HepG2 (cell line): ENCODE results near the gene KCNMA1. TPM values are rescaled to one million over a fixed set of nuclear protein-coding genes. Genes with fewer than 3 reads are reported as not detected.

Experiments
- ATAC-seq: fragments of 200-7000 bp; cut with Tn5 transposase; 3 replicates; pipeline ENCODE4 v1.9.1; 2020; ENCODE audit warnings: mild to moderate bottlenecking, moderate library complexity
- BruUV-seq: library from RNA; stranded (reverse); fragments of 400-500 nt; replicated peaks from 2 replicates; lab custom pipeline; 2021; lab: Mats Ljungman, UMichigan
- CTCF ChIA-PET: fragments of 300-600 bp; formaldehyde crosslinking; extraction: SDS; loops from one replicate; lab custom pipeline; 2021; ENCODE audit warnings: low total read pairs, inconsistent platforms, low intra/inter-chr PET ratio; lab: Yijun Ruan, JAX
- POLR2A ChIA-PET: fragments of 350-600 bp; sonication (Branson Sonifier 250); formaldehyde crosslinking; loops from one replicate; lab custom pipeline; 2020; ENCODE audit warnings: antibody characterized with exemption, inconsistent platforms; lab: Yijun Ruan, JAX
- DNase-seq: peaks from one replicate; pipeline ENCODE4 v3.0.0-alpha.2; 2015; ENCODE audit warnings: low spot score
- FAIRE-seq: peaks from 3 replicates; lab custom pipeline; 2011; peaks lifted over from hg19 to GRCh38; lab: Jason Lieb, UNC
- H2AFZ ChIP-seq: one replicate; pipeline ENCODE4 v1.6.1; 2011; ENCODE audit warnings: low read length, inconsistent platforms
- H3K27ac ChIP-seq: fragments of 300-600 bp; 3 replicates; pipeline ENCODE4 v1.8.0; 2011; ENCODE audit warnings: mixed run types, mild to moderate bottlenecking, mixed read lengths, low read length, inconsistent platforms; ENCODE audit not compliant: insufficient read depth; ENCODE audit errors: extremely low read length
- H3K27me3 ChIP-seq, 2 experiments: fragments of 200-600 bp in 1 of 2; 2 replicates in 1 of 2; 3 replicates in 1 of 2; pipeline versions ENCODE4 v1.6.0 to v1.8.0; 2011; ENCODE audit warnings: low read length in 2 of 2, mild to moderate bottlenecking in 2 of 2, moderate library complexity in 2 of 2, inconsistent platforms in 1 of 2; ENCODE audit not compliant: insufficient read depth in 2 of 2, control insufficient read depth in 1 of 2
- H3K36me3 ChIP-seq, 2 experiments: fragments of 200-600 bp in 1 of 2; replicated peaks in 1 of 2; 2 replicates in 1 of 2; 3 replicates in 1 of 2; pipeline versions ENCODE4 v1.5.1 to v1.8.0; 2011; ENCODE audit warnings: low read length in 2 of 2, inconsistent platforms in 1 of 2; ENCODE audit not compliant: insufficient read depth in 2 of 2, control insufficient read depth in 1 of 2
- H3K4me1 ChIP-seq: 2 replicates; pipeline ENCODE4 v1.5.1; 2012; ENCODE audit warnings: low read length, inconsistent platforms; ENCODE audit not compliant: insufficient read depth
- H3K4me2 ChIP-seq: 2 replicates; pipeline ENCODE4 v1.6.0; 2011; ENCODE audit warnings: low read depth, low read length, inconsistent platforms
- H3K4me3 ChIP-seq, 3 experiments: fragments of 200-600 bp in 1 of 3; sonication (generic), shearing (Covaris generic) in 1 of 3; replicated peaks in 1 of 3; 2 replicates each; pipeline ENCODE4 v1.5.1; 2011 to 2016; ENCODE audit warnings: low read length in 3 of 3, inconsistent platforms in 2 of 3, low read depth in 2 of 3, mild to moderate bottlenecking in 2 of 3, control low read depth in 1 of 3, mixed read lengths in 1 of 3; ENCODE audit not compliant: insufficient read depth in 1 of 3
- H3K79me2 ChIP-seq: one replicate; pipeline ENCODE4 v1.6.1; 2011; ENCODE audit warnings: low read length, inconsistent platforms; ENCODE audit not compliant: insufficient read depth
- H3K9ac ChIP-seq: 2 replicates; pipeline ENCODE4 v1.6.0; 2011; ENCODE audit warnings: mild to moderate bottlenecking, low read depth, low read length, inconsistent platforms; ENCODE audit not compliant: insufficient read depth
- H3K9me3 ChIP-seq: 2 replicates; pipeline ENCODE4 v1.5.1; 2012; ENCODE audit warnings: mild to moderate bottlenecking, low read length
- H4K20me1 ChIP-seq: 2 replicates; pipeline ENCODE4 v1.6.0; 2011; ENCODE audit warnings: inconsistent platforms, mild to moderate bottlenecking, low read length, moderate library complexity; ENCODE audit not compliant: insufficient read depth
- KLF11 ChIP-seq: IDR thresholded peaks from 2 replicates; pipeline ENCODE4 v1.6.1; 2016; ENCODE audit warnings: missing compliant biosample characterization
- WGBS: methylation state at CpG from one replicate; pipeline ENCODE4 v1.1.6; 2017; ENCODE audit warnings: low lambda C conversion rate; 5-methylcytosine and 5-hydroxymethylcytosine counted together
- in situ Hi-C: cut with HindIII; loops from 2 replicates; pipeline ENCODE4 v1.10.0; 2017; ENCODE audit warnings: low pct_unique_long_range_greater_than_20kb; ENCODE audit not compliant: extremely low pct_ligation_motif_present
- intact Hi-C: fragments of 100-400 bp; cut with micrococcal nuclease; formaldehyde crosslinking; loops from one replicate; pipeline ENCODE4 v1.10.0; 2022; ENCODE audit not compliant: unreplicated experiment
- polyA plus RNA-seq, 8 experiments: library from polyadenylated mRNA; depleted of rRNA in 3 of 8; stranded (reverse) in 7 of 8; unstranded in 1 of 8; fragments of >200 nt; fragmentation: Illumina TruSeq in 4 of 8; extraction: Trizol in 4 of 8; gene quantifications; 2 replicates each; pipeline versions ENCODE4 v1.2.1 to v1.2.3, GENCODE V29; 2011 to 2016; ENCODE audit warnings: low read depth in 4 of 8, missing spikeins in 1 of 8, mixed read lengths in 1 of 8; ENCODE audit not compliant: insufficient read depth in 1 of 8
- total RNA-seq, 5 experiments: library from RNA; depleted of rRNA; stranded (reverse); fragments of >200 nt; fragmentation: Illumina TruSeq; extraction: Trizol; gene quantifications; 2 replicates each; pipeline ENCODE4 v1.2.3, GENCODE V29; 2016; ENCODE audit warnings: low read depth in 1 of 5
- TF ChIP-seq, protein P1 (sequence below), 2 experiments: fragments of 450-650 bp in 1 of 2; sonication (generic) in 1 of 2; formaldehyde crosslinking in 1 of 2; IDR thresholded peaks; 2 replicates each; pipeline versions ENCODE4 v1.6.1 to v1.8.0; 2016 to 2022; ENCODE audit warnings: antibody characterized with exemption in 1 of 2, mild to moderate bottlenecking in 1 of 2, missing genetic modification reagents in 1 of 2

KCNMA1 gene
- total and polyA plus RNA-seq, 2 of the 13 experiments (the other 11 are each of a cell fraction or from before 2014, with no cell fraction given): 0.02 TPM; not detected in 1

DNA sequence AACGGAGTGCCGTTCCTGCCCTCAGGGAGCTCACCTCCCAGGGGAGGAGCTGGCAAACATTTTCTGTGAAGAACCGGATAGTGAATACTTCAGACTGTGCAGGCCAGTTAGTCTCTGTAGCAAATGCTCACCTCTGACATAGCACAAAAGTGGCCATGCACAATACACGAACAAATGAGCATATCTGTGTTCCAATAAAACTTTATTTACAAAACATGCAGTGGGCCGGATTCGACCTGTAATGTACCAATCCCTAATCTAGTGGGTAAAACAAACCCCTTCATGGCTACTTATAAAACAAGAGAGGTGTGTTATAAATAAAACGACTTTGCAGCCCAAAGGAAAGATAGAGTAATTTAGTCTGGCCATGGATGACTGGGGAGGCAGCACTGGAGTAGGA is 48.7 kb downstream of the KCNMA1 start:
- ChIA-PET POLR2A (no interaction called here), CTCF (no interaction called here)
- H3K4me3 ChIP-seq: no peak overlapping the region
- no peak for ATAC-seq
- TF ChIP-seq KLF11 (CRISPR knock-in tag): no peak
- TF ChIP-seq, protein P1, sequence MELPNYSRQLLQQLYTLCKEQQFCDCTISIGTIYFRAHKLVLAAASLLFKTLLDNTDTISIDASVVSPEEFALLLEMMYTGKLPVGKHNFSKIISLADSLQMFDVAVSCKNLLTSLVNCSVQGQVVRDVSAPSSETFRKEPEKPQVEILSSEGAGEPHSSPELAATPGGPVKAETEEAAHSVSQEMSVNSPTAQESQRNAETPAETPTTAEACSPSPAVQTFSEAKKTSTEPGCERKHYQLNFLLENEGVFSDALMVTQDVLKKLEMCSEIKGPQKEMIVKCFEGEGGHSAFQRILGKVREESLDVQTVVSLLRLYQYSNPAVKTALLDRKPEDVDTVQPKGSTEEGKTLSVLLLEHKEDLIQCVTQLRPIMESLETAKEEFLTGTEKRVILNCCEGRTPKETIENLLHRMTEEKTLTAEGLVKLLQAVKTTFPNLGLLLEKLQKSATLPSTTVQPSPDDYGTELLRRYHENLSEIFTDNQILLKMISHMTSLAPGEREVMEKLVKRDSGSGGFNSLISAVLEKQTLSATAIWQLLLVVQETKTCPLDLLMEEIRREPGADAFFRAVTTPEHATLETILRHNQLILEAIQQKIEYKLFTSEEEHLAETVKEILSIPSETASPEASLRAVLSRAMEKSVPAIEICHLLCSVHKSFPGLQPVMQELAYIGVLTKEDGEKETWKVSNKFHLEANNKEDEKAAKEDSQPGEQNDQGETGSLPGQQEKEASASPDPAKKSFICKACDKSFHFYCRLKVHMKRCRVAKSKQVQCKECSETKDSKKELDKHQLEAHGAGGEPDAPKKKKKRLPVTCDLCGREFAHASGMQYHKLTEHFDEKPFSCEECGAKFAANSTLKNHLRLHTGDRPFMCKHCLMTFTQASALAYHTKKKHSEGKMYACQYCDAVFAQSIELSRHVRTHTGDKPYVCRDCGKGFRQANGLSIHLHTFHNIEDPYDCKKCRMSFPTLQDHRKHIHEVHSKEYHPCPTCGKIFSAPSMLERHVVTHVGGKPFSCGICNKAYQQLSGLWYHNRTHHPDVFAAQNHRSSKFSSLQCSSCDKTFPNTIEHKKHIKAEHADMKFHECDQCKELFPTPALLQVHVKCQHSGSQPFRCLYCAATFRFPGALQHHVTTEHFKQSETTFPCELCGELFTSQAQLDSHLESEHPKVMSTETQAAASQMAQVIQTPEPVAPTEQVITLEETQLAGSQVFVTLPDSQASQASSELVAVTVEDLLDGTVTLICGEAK (IDR thresholded peaks at IDR 0.05): no peak
- TF ChIP-seq, protein P1 (CRISPR knock-in tag; IDR thresholded peaks at IDR 0.05): peak; percentile 54; the same call in 1 of the 2 replicates
- H3K4me2 ChIP-seq: no peak overlapping the region
- no peaks in the 10 kb centered on the region for H3K4me1 ChIP-seq
- H2AFZ ChIP-seq: no peak overlapping the region
- WGBS: 5% methylated on average over 7 of the region's 7 CpGs
- H3K36me3 ChIP-seq: no peaks in the 10 kb centered on the region
- FAIRE-seq: no peak
- no peak overlapping the region for H3K27ac ChIP-seq
- DNase-seq: no peak
- BruUV-seq: no TSS peak
- peaks cover 3 to 8% of the 10 kb centered on the region in 2 experiments; a peak in 4 of 5 replicates for H3K27me3 ChIP-seq
- H4K20me1 ChIP-seq: no peaks in the 10 kb centered on the region
- intact Hi-C loops: no loop called here
- H3K9me3 ChIP-seq: no peaks in the 10 kb centered on the region
- no peaks in the 10 kb centered on the region for H3K79me2 ChIP-seq
- in situ Hi-C loops: no loop called here
- H3K9ac ChIP-seq: no peak overlapping the region
